HG02588 (cell line): ENCODE data around the gene ANKRD39.

Source experiments
- ATAC-seq: cut with Tn5 transposase; IDR thresholded peaks from one replicate; pipeline ENCODE4 v1.9.1; 2021; ENCODE audit warnings: mild to moderate bottlenecking, moderate library complexity; ENCODE audit not compliant: unreplicated experiment

Gene ANKRD39

DNA sequence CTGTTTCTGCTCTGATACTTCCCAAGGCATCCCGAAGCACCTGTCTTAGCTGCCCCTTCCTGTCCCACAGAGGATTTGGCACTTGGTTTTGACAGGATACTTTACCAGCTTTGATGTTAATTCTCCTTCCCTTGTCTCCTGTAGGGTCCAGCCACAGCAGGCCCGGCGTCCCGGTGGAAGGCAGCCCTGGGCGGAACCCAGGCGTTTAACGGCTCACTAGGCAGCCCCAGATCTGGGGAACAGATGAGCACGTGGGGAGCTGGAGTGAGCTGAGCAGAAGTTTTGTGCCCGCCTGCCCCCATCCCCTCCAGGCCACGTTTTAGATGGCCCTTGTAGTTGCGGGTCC is 25.4 kb downstream of the ANKRD39 start:
- no peak for ATAC-seq

DNA sequence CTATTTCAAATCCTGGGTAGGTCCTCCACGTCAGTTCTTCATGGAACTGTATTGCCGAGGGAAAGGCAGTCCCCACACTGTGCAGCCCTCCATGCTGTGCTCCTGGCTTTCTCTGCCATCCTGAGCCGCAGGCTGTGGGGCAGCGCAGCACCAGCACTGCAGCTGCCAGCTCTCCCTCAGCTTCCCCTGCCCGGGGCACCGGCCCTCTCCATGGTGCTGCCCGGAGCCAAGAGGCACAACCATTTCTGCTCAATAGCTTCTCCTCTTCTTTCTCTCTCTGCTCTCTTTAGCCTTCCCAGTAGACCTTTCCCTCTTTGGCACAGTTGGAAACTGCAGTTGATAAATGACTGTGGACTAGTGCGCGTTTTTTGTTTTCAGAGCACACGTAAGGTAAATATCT is 26.1 kb downstream of the ANKRD39 start:
- no peak for ATAC-seq

DNA sequence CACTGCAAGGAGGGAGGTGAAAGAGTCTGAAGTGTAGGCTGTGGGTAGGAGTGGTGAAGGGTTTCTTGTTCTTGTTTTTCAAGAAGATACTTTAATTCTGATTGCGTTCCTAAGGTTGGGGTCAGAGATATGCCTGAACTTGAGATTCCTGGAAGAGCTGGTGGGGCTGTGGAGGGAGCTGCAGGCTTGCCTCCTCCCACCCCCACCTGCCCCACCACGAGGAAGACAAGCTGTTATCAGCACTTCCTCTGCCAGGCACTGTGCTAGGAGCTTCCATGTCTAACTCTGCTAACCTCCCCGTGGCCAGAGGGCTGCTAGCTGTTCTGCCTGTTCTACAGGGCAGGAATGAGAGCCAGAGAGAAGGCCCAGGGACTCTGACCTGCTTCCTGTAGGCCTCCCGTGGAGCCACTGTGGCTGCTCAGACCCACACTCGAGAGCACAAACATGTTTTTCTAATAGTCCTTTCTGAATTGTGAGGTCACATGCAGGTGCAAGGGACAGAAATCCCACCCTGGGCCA is 27.7 kb downstream of the ANKRD39 start:
- no peak for ATAC-seq

DNA sequence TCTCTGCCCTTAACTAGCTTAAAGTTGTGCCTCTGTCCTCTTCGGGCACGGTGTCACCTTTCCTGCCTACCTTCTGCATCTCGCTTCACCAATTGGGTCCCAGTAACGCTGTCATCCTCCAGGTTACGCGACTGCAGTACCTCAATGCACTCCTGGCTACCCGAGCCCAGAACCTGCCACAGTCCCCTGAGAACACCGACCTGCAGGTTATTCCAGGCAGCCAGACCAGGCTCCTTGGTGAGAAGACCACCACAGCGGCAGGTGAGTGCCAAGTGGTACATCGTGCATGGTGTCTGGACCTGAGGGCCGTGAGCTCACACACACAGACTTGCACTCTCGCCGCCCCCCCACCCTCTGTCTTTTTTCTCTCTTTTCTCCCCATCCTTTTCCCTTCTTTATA is 28.9 kb downstream of the ANKRD39 start:
- no peak for ATAC-seq

DNA sequence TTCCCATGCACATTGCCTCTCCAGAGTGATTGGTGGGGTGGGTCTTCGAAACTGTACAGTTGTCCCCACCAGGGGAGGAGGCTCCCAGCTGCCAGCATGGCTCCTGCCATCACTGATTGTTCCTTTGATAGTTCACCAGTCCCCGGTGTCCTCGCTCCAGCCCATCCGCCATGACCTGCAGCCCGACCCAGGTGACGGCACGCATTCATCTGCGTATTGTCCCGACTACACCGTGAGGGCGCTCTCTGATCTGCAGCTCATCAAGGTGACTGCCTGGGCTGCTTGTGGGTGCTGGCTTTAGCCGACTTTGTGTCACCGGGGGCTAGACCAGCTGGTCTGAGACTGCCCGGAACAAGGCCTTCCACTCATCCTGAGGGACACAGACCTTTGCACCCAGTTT is 29.4 kb downstream of the ANKRD39 start:
- ATAC-seq: no peak

DNA sequence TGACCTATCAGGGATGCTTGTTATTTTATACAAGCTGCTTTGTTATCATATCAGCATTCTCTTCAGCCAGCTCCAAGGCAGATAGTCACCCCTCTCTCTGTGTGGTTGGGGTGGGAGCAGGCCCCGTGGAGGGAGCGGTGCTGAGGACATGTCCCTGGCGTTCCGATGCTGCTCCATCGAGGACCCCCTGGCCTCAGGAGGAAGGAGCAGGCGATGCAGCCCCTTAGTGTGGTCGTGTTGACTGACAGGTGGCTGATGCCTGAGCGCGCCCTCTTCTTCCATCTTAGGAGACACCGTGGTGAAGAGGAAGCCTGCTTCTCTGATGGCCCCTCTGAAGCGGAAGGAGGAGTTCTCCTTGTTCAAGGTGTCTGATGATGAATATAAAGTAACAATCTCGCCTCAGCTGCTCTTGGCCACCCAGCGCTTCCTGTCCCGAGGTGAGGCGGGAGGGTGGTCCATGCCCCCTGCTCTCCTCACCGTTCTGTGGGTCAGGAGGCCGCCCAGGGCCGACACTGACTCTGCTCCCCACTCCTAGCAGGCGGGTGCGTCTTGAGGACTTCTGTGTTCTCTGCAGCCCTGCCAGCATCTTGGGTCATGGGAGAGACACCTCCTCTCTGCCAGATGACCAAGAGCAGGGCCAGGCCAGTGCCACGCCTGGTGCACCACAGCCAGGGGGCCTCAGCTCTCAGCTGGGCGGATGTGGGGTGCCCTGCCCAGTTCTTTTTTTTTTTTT is 31.1 kb downstream of the ANKRD39 start:
- no peak for ATAC-seq

DNA sequence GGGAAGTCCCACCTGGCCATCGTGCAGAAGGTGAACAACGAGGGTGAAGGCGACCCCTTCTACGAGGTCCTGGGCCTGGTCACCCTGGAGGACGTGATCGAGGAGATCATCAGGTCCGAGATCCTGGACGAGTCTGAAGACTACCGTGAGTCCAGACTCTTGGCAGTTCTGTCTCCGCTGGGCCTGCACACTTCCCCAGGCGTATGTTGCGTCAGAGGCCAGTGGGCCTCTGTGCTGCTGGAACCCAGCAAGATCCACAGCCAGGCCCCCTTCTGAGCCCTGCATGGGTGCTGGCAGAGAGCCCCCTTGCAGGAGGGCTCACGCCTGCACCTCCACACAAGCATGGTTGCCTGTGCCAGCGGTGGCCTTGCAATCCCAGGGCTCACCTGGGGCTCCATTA is 32.8 kb downstream of the ANKRD39 start:
- no peak for ATAC-seq

DNA sequence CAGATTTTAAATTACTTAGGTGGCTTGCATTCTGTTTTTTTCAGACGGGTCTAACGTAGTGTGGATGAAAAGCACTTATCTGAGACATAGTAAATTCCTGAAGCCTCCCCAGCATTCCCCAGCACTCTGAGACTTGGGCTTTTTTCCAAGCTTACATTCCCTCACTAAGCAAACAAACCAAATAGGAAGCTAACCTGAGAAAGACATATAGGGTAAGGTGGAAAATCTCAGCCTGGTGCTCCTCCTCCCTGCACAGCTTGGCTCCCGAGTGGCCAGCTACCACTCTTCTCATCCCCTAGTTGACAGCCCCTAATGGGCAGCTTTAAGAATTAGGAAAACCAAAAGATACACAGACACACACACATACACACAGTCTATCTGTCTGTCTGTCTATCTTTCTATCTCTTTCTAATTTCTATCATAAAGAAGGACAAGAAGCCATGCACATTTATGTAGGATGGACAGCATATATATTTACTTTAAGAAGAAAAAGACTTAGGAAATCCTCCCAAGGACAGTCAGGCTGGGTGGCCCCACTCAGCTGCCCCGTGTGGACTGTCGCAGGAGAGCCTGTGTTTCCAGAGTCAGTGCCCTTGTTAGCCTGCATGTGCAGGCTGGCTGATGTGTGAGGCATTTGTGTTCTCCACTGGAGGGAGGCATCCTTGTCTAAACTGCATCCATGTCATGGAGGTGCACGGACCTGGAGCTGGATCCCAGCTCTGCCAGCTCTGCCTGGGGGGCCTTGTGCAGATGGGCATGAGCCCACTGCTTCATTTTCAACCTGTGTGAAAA is 33.5 kb downstream of the ANKRD39 start:
- no peak for ATAC-seq

DNA sequence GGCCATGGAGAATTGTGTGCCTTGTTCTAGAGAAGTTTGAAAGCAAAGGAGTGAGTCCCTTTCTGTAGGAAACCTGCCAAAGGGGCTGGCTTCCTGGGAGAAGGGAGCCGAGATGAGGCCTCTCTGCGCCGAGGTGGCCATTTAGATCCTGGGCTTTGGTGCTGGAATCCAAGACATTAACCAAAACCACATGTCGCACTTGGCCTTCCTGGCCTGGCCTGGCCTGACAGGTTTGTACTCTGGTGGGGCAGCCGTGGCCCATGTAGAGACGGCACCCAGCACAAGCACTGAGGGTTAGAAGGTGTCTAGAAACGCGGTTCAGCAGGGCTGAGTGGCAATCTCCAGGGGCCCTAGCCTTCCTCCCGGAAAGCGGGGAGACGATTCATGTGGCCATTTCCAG is 34.6 kb downstream of the ANKRD39 start:
- no peak for ATAC-seq

DNA sequence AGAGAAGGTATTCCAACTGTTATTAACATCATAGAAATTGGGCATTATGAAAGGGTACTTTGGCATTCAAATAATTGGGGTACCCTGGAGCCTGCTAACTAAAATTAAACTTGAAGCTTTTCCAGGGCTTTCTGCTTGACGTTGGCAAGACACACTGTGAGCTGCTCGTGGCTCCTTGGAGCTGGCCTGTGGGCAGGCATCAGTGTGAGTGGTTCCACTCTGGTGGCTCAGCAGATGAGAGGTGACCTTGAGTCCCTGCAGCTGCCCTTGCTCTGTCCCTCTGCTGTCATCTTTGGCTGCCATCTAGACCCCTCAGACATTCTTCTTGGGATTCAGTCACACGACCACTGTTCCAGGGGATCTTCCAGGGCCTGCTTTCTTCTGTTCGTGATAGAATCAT is 35.0 kb downstream of the ANKRD39 start:
- ATAC-seq: no peak

DNA sequence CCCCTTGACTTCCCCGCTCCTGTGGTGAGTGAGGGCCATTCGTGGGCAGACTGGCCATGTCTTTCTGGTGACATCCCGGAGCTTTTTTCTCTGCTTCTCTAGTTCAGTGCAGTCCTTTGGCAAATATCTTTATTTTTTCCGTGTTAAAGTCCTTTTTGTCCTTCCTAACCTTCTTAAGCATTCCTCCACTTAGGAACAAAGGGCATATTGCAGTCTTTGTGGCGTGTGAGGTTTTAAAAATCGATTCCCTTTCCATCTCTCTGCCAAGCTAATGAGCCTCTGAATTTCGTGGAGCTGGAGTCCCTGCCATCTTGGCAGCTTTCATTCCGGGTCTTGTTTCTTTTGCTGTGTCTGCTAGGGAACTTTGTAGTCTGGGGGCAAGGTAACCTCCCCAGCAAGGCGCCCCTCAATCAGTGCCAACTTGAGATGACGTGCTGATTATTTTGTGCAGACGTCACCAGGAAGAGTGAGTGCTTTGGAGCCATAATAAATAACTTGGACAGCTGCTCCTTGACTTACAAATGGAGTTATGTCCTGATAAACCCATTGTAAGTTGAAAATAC is 36.6 kb downstream of the ANKRD39 start:
- ATAC-seq: no peak

DNA sequence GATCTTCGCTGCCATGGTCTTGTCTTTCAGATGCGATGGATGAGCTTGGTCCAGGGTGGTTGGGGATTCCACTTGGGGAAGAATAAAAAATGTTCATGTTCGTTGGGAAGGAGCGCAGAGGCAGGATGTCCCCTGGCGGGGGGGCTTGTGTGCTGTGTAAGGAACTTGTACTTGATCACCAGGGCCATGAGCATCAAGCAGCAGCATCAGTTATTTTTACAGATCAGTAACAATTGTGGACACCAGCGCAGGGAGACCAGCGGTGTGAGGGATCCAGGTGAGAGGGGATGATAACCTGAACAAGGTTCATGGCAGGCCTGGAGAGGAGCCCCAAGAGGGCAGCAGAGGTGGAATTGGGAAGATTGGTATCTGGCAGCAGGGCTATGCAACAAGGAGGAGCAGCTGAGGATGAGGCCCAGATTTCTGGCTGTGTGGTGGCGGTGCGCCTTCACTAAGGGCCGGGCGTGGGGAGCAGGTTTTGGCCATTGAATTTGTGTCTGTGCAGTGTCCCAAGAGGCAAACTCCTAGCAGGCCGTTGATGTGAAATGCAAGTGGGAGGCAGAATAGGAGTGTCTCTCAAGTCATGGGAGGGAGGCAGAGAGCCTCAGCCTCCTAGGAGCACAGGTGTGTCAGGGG is 37.8 kb downstream of the ANKRD39 start:
- ATAC-seq: no peak

DNA sequence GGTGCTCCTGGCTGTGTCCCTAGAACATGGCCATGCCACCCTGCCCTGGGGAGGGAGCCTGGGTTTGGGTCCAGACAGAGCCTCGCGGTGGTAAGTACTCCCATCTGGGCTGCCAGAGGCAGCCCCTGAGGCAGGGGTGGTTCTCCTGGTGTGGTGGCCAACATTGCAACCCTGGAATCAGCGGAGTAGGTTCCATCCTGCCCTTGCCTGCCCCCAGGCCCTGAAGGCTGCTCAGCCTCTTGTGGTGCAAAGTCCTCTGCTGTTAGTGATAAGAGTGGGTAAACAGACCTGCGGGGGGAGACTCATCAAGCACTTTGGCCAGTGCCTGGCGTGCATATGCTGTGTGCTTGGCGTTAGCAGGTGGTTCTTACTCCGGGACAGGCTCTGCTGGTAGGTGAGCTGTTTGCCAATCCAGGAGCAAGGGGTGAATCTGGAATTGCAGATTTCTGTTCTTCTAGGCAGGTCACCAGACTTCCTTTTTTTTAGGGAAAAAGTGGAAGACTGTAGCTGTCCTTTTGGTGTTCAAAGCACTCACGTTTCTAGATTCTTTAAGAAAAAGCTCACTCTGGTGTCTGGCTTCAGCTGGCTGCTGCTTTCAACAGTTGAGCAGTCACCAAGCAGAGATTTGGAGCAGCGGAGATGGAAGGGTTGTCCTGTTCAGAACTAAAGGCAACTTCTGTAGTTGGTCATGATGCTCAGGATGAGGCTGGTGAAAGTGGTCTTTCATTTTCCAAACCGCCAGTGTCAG is 38.5 kb downstream of the ANKRD39 start:
- ATAC-seq: no peak

DNA sequence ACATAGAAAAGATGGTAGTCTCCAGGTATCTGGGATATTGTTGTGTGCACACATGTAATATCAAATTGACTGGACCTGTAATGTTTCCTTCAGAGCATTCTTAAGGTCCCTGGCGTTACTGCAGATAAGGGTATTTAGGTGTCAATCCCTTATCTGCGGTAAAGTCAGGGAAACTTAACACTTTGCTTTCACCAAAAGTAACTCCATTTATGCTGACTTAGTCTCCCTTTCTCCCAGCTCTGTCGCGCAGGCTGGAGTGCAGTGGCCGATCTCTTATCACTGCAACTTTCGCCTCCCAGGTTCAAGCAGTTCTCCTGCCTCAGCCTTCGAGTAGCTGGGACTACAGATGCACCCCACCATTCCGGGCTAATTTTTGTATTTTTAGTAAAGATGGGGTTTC is 39.9 kb downstream of the ANKRD39 start:
- ATAC-seq: no peak

DNA sequence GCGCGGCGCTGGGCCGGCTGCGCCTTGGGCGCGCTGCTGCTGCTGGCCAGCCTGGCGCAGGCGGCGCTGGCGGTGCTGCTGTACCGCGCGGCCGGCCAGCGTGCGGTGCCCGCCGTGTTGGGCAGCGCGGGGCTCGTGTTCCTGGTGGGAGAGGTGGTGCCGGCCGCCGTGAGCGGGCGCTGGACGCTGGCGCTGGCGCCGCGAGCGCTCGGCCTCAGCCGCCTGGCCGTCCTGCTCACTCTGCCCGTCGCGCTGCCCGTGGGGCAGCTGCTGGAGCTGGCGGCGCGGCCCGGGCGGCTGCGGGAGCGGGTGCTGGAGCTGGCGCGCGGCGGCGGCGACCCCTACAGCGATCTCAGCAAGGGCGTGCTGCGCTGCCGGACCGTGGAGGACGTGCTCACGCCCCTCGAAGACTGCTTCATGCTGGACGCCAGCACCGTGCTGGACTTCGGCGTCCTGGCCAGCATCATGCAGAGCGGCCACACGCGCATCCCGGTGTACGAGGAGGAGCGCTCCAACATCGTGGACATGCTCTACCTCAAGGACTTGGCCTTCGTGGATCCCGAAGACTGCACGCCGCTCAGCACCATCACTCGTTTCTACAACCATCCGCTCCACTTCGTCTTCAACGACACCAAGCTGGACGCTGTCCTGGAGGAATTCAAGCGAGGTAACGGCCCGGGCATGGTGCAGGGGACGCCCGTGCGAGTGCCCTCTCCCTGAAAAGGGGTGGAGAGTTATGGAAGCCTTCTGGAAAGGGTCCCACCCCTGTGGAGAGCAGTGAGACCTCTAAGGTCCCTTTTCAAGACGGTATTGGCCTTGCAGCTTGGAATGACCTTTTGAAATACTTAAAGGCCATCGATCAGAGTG is 40.7 kb downstream of the ANKRD39 start:
- ATAC-seq: no peak

DNA sequence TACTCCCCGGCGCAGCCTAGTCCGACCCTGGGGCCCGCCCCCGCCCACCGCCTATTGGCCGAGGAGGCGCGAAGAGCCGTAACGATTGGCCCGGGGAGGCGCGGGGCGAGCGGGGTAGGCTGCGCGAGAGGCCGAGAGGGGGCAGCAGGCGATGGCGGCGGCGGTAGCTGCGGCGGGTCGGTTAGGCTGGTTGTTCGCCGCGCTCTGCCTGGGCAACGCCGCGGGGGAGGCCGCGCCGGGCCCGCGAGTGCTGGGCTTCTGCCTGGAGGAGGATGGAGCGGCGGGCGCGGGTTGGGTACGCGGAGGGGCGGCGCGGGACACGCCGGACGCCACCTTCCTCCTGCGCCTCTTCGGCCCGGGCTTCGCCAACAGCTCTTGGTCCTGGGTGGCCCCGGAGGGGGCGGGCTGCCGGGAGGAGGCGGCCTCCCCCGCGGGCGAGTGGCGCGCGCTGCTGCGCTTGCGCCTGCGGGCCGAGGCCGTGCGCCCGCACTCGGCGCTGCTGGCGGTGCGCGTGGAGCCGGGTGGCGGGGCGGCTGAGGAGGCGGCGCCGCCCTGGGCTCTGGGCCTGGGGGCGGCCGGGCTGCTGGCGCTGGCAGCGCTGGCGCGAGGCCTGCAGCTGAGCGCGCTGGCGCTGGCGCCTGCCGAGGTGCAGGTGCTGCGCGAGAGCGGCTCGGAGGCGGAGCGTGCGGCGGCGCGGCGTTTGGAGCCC is 41.5 kb downstream of the ANKRD39 start, which contains the start of gene CNNM3:
Gene CNNM3 (plus strand): TSS at position 142 of the 709 bp plus-strand sequence. CDS start 10 bp downstream, at position 152.
- ATAC-seq: peak; percentile 89

DNA sequence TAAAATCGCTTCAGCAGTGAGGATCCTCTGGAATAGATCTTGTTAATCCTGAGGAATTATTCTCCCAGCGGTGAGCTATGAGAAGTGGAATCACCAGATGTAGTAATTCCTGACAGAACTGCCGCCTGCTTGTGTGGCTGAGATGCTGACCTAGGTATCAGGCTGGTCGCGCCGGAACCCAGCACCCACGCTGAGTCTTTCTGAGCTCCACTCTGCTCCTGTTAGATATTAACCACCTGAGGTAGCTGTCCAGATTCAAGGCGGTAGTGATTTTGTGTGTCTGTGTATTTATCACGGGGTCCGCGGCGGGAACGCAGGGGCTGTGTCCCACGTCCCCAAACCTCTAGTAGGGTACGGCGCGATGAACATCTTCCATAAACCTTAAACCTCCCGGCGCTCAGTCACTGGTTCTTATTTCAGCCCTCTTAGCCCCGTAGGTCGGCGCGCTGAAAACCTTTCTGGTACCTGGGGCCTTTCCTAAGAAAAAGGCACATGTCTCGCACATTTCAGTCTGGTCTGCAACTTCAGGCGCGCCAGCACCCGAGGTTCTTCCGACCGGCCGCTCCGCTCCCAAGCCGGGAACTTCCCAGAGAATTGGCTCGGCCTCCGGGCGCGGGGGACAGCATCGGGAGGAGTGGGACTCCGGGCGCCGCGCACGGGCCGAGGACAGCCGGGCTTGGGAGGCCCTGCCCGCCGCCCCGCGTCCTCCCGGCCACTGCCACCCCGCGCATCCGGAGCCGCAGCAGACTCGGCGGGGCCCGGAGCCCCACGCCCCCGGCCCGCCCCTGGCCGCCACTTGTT is 42.3 kb downstream of the ANKRD39 start:
- ATAC-seq: peak; percentile 6

DNA sequence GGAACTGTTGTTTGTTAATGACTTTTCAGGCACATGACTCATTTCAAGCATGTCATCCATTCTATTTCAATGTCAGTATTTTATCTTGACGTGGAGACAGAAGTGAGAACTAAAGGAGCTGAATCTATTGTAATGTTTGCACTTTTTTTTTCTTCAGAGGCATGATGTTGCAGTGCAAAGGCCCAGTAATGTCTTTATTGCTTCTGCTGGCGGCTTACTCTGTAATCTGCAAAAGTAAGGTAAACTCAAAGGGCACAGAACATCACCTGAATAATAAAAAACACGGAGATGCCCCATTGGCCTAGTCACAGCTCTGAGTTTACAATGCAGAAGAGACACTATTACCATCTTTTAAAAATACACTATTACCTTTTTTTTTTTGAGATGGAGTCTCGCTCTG is 44.2 kb downstream of the ANKRD39 start:
- no peak for ATAC-seq
